Keratinocyte (primary cell): ENCODE results near the gene NSUN2. TPM values are rescaled to one million over a fixed set of nuclear protein-coding genes. Genes with fewer than 3 reads are reported as not detected.
A peak's percentile ranks its signal among the peaks of the same experiment; 100 is the strongest.

Source experiments
- DNase-seq: peaks from one replicate; pipeline ENCODE4 v3.0.0-alpha.2; 2011; ENCODE audit warnings: low read depth, missing footprints, low spot score
- FAIRE-seq: peaks from 2 replicates; lab custom pipeline; 2011; peaks lifted over from hg19 to GRCh38; lab: Jason Lieb, UNC
- H2AFZ ChIP-seq: 2 replicates; pipeline ENCODE4 v1.6.0; 2012; ENCODE audit warnings: low read length, control low read depth, inconsistent platforms; ENCODE audit not compliant: control insufficient read depth
- H3K27ac ChIP-seq: 2 replicates; pipeline ENCODE4 v1.5.1; 2011; ENCODE audit warnings: low read length; ENCODE audit not compliant: control insufficient read depth, insufficient read depth
- H3K27me3 ChIP-seq: 3 replicates; pipeline ENCODE4 v1.6.0; 2011; ENCODE audit warnings: low read length; ENCODE audit not compliant: control insufficient read depth, insufficient read depth; ENCODE audit errors: extremely low read depth
- H3K36me3 ChIP-seq, 2 experiments: 2 replicates in 1 of 2; 3 replicates in 1 of 2; pipeline ENCODE4 v1.5.1; 2011; ENCODE audit warnings: low read length in 2 of 2, mild to moderate bottlenecking in 1 of 2; ENCODE audit not compliant: control insufficient read depth in 2 of 2, insufficient read depth in 2 of 2; ENCODE audit errors: extremely low read depth in 1 of 2
- H3K4me1 ChIP-seq: 3 replicates; pipeline ENCODE4 v1.5.1; 2011; ENCODE audit warnings: low read length; ENCODE audit not compliant: control insufficient read depth, insufficient read depth; ENCODE audit errors: extremely low read depth
- H3K4me2 ChIP-seq: 3 replicates; pipeline ENCODE4 v1.6.0; 2011; ENCODE audit warnings: low read depth, low read length; ENCODE audit not compliant: control insufficient read depth, insufficient read depth; ENCODE audit errors: extremely low read depth
- H3K4me3 ChIP-seq, 3 experiments: fragments of 200-600 bp in 1 of 3; sonication (generic) in 1 of 3; 2 replicates in 2 of 3; 3 replicates in 1 of 3; pipeline ENCODE4 v1.5.1; 2011 to 2016; ENCODE audit warnings: low read length in 3 of 3, mild to moderate bottlenecking in 3 of 3, control low read depth in 2 of 3, inconsistent platforms in 1 of 3, low read depth in 1 of 3, mixed read lengths in 1 of 3, mixed run types in 1 of 3, moderate library complexity in 1 of 3; ENCODE audit not compliant: control insufficient read depth in 2 of 3, insufficient read depth in 2 of 3; ENCODE audit errors: extremely low read depth in 1 of 3
- H3K79me2 ChIP-seq: 2 replicates; pipeline ENCODE4 v1.6.0; 2012; ENCODE audit warnings: low read length; ENCODE audit not compliant: control insufficient read depth, insufficient read depth
- H3K9ac ChIP-seq: 3 replicates; pipeline ENCODE4 v1.6.0; 2011; ENCODE audit warnings: low read length; ENCODE audit not compliant: control insufficient read depth, insufficient read depth; ENCODE audit errors: extremely low read depth
- H3K9me1 ChIP-seq: 3 replicates; pipeline ENCODE4 v1.6.0; 2011; ENCODE audit warnings: low read length; ENCODE audit not compliant: control insufficient read depth, insufficient read depth; ENCODE audit errors: extremely low read depth
- H3K9me3 ChIP-seq: 2 replicates; pipeline ENCODE4 v1.5.1; 2012; ENCODE audit warnings: low read depth, low read length; ENCODE audit not compliant: control insufficient read depth
- H4K20me1 ChIP-seq: 3 replicates; pipeline ENCODE4 v1.6.0; 2011; ENCODE audit warnings: low read length; ENCODE audit not compliant: control insufficient read depth, insufficient read depth; ENCODE audit errors: extremely low read depth
- CTCF ChIP-seq, 3 experiments: IDR thresholded peaks in 1 of 3; conservative IDR thresholded peaks in 1 of 3; optimal IDR thresholded peaks in 1 of 3; 2 replicates in 2 of 3; 3 replicates in 1 of 3; pipeline versions ENCODE3 to v1.5.1; 2011; ENCODE audit warnings: low read length in 3 of 3, mild to moderate bottlenecking in 3 of 3, moderate library complexity in 2 of 3, control low read depth in 1 of 3, inconsistent platforms in 1 of 3; ENCODE audit not compliant: insufficient read depth in 2 of 3; ENCODE audit errors: extremely low read depth in 1 of 3
- EZH2 ChIP-seq: IDR thresholded peaks from one replicate; pipeline ENCODE4 v1.6.1; 2012; ENCODE audit warnings: inconsistent platforms, mild to moderate bottlenecking, low read length, moderate library complexity
- dilution Hi-C: fragments of 300-500 bp; cut with MboI; formaldehyde crosslinking; loops from one replicate; pipeline ENCODE4 v1.7.0; 2020; ENCODE audit warnings: low sequenced_read_pairs; ENCODE audit not compliant: extremely low pct_ligation_motif_present
- polyA plus RNA-seq, 5 experiments: library from polyadenylated mRNA; depleted of rRNA in 3 of 5; stranded (reverse) in 3 of 5; stranded (forward) in 1 of 5; unstranded in 1 of 5; fragments of >200 nt; gene quantifications; 1 replicate in 1 of 5; 2 replicates in 3 of 5; 3 replicates in 1 of 5; pipeline versions ENCODE4 v1.2.1 to v1.2.3, GENCODE V29; 2011 to 2012; ENCODE audit warnings: missing spikeins in 2 of 5, low read depth in 1 of 5, low replicate concordance in 1 of 5

NSUN2 gene
- polyA plus RNA-seq, 1 donor (not counting 4 experiments of a cell fraction or from before 2014, with no cell fraction given): 91.2 TPM

GRCh38 chr5:6583049-6583880, 49.6 kb downstream of the NSUN2 start:
- FAIRE-seq: no peak
- TF ChIP-seq CTCF (optimal IDR thresholded peaks at IDR 0.05 in 1 of 3, IDR thresholded peaks at IDR 0.05 in 1 of 3, conservative IDR thresholded peaks at IDR 0.05 in 1 of 3; ENCODE audit: extremely low read depth in 1 of 3, insufficient read depth in 2 of 3, low read length in 3 of 3) (peak in 2 of 3 experiments; percentile 22), EZH2 (peak; percentile 64)
- no peak for DNase-seq
- H3K9me3 ChIP-seq: no peaks in the 10 kb centered on the region
- no peaks in the 10 kb centered on the region for H3K9me1 ChIP-seq
- dilution Hi-C loops: no loop called here
- no peak overlapping the region for H3K27ac ChIP-seq
- H2AFZ ChIP-seq: no peak overlapping the region
- no peak overlapping the region for H3K9ac ChIP-seq
- no peaks in the 10 kb centered on the region for H3K36me3 ChIP-seq
- H3K4me3 ChIP-seq: no peak overlapping the region
- no peaks in the 10 kb centered on the region for H3K79me2 ChIP-seq
- H4K20me1 ChIP-seq: no peaks in the 10 kb centered on the region
- H3K27me3 ChIP-seq: peaks cover 49% of the 10 kb centered on the region
- H3K4me1 ChIP-seq: no peaks in the 10 kb centered on the region
- H3K4me2 ChIP-seq: peak overlapping the region; percentile 25

GRCh38 chr5:6582507-6583048, 50.3 kb downstream of the NSUN2 start:
- no peak overlapping the region for H3K27ac ChIP-seq
- dilution Hi-C loops: no loop called here
- H3K9me1 ChIP-seq: no peaks in the 10 kb centered on the region
- no peaks in the 10 kb centered on the region for H3K36me3 ChIP-seq
- H3K4me3 ChIP-seq: no peak overlapping the region
- TF ChIP-seq CTCF (optimal IDR thresholded peaks at IDR 0.05 in 1 of 3, IDR thresholded peaks at IDR 0.05 in 1 of 3, conservative IDR thresholded peaks at IDR 0.05 in 1 of 3; ENCODE audit: extremely low read depth in 1 of 3, insufficient read depth in 2 of 3, low read length in 3 of 3) (no peak), EZH2 (peak; percentile 38)
- peaks cover 52% of the 10 kb centered on the region for H3K27me3 ChIP-seq
- no peaks in the 10 kb centered on the region for H3K9me3 ChIP-seq
- no peak for DNase-seq
- H3K4me2 ChIP-seq: peak overlapping the region; percentile 25
- H3K79me2 ChIP-seq: no peaks in the 10 kb centered on the region
- H3K4me1 ChIP-seq: no peaks in the 10 kb centered on the region
- H3K9ac ChIP-seq: no peak overlapping the region
- no peaks in the 10 kb centered on the region for H4K20me1 ChIP-seq
- no peak for FAIRE-seq
- no peak overlapping the region for H2AFZ ChIP-seq
